Glutamatergic neuron (in vitro differentiated cells): ENCODE data around the gene VIL1. TPM values are rescaled to one million over a fixed set of nuclear protein-coding genes. Genes with fewer than 3 reads are reported as not detected.
A peak's percentile ranks its signal among the peaks of the same experiment; 100 is the strongest.

ENCODE experiments used
- DNase-seq: peaks from one replicate; pipeline ENCODE4 v3.0.0; 2022
- H3K27ac Mint-ChIP-seq: one replicate; pipeline ENCODE4 v1.8.0; 2020; ENCODE audit warnings: mild to moderate bottlenecking, mixed read lengths, inconsistent platforms; ENCODE audit not compliant: unreplicated experiment
- H3K27me3 Mint-ChIP-seq: one replicate; pipeline ENCODE4 v1.8.0; 2020; ENCODE audit warnings: mild to moderate bottlenecking, moderate library complexity, mixed read lengths, inconsistent platforms; ENCODE audit not compliant: unreplicated experiment
- H3K36me3 Mint-ChIP-seq: one replicate; pipeline ENCODE4 v1.8.0; 2020; ENCODE audit warnings: mild to moderate bottlenecking, mixed read lengths, inconsistent platforms; ENCODE audit not compliant: unreplicated experiment
- H3K4me1 Mint-ChIP-seq: one replicate; pipeline ENCODE4 v1.8.0; 2020; ENCODE audit warnings: mild to moderate bottlenecking, low read depth, mixed read lengths, inconsistent platforms; ENCODE audit not compliant: unreplicated experiment
- H3K4me3 Mint-ChIP-seq: one replicate; pipeline ENCODE4 v1.8.0; 2020; ENCODE audit warnings: mild to moderate bottlenecking, mixed read lengths, inconsistent platforms; ENCODE audit not compliant: unreplicated experiment
- H3K9me3 Mint-ChIP-seq: one replicate; pipeline ENCODE4 v1.8.0; 2020; ENCODE audit warnings: mild to moderate bottlenecking, moderate library complexity, mixed read lengths, inconsistent platforms; ENCODE audit not compliant: unreplicated experiment
- CTCF ChIP-seq: fragments of 200-600 bp; sonication (generic); IDR thresholded peaks from one replicate; pipeline ENCODE4 v1.5.0; 2021; ENCODE audit not compliant: partially characterized antibody, unreplicated experiment
- total RNA-seq: library from RNA; stranded (reverse); fragmentation: NEBNext Ultra II Directional; extraction: Animal tissue kit (Norgen Biotek cat#: 25700); gene quantifications from one replicate; pipeline ENCODE4 v1.2.1, GENCODE V29; 2021; ENCODE audit not compliant: unreplicated experiment

VIL1 gene
- total RNA-seq, 1 donor from 2014 or later, result not detected

- H3K4me3 Mint-ChIP-seq, result no peak overlapping the region
- no peak overlapping the region for H3K27ac Mint-ChIP-seq
- H3K9me3 Mint-ChIP-seq, result no peaks in the 10 kb centered on the region
- H3K4me1 Mint-ChIP-seq, result no peaks in the 10 kb centered on the region
- no peaks in the 10 kb centered on the region for H3K27me3 Mint-ChIP-seq
- H3K36me3 Mint-ChIP-seq, result no peaks in the 10 kb centered on the region
- TF ChIP-seq CTCF, result no peak
- DNase-seq, result no peak
Measured at GRCh38 chr2:218456849-218457248, 37.9 kb downstream of the VIL1 start.

- no peak overlapping the region for H3K4me3 Mint-ChIP-seq
- no peaks in the 10 kb centered on the region for H3K36me3 Mint-ChIP-seq
- H3K27ac Mint-ChIP-seq, result no peak overlapping the region
- H3K9me3 Mint-ChIP-seq, result no peaks in the 10 kb centered on the region
- DNase-seq, result no peak
- no peak for TF ChIP-seq CTCF
- no peaks in the 10 kb centered on the region for H3K27me3 Mint-ChIP-seq
- no peaks in the 10 kb centered on the region for H3K4me1 Mint-ChIP-seq
Measured at GRCh38 chr2:218458598-218458997, 39.7 kb downstream of the VIL1 start.

GRCh38 chr2:218465987-218466633, 47.2 kb downstream of the VIL1 start:
- no peak for DNase-seq
- Mint-ChIP-seq H3K9me3 (no peaks in the 10 kb centered on the region), H3K4me1 (no peaks in the 10 kb centered on the region), H3K4me3 (no peak overlapping the region), H3K27me3 (no peaks in the 10 kb centered on the region), H3K27ac (no peak overlapping the region), H3K36me3 (no peaks in the 10 kb centered on the region)
- TF ChIP-seq CTCF, result peak; percentile 17

- Mint-ChIP-seq H3K9me3 (no peaks in the 10 kb centered on the region), H3K27ac (no peak overlapping the region), H3K4me3 (no peak overlapping the region), H3K36me3 (no peaks in the 10 kb centered on the region), H3K27me3 (no peaks in the 10 kb centered on the region), H3K4me1 (no peaks in the 10 kb centered on the region)
- TF ChIP-seq CTCF, result no peak
- DNase-seq, result no peak
Measured at GRCh38 chr2:218470448-218470847, 51.5 kb downstream of the VIL1 start.

- DNase-seq, result no peak
- no peaks in the 10 kb centered on the region for H3K4me1 Mint-ChIP-seq
- H3K27me3 Mint-ChIP-seq, result no peaks in the 10 kb centered on the region
- no peaks in the 10 kb centered on the region for H3K9me3 Mint-ChIP-seq
- H3K4me3 Mint-ChIP-seq, result no peak overlapping the region
- no peak overlapping the region for H3K27ac Mint-ChIP-seq
- H3K36me3 Mint-ChIP-seq, result no peaks in the 10 kb centered on the region
- no peak for TF ChIP-seq CTCF
Measured at GRCh38 chr2:218471036-218471435, 52.1 kb downstream of the VIL1 start.
